ENCODE data around the gene ZFP1.

The ZFP1 gene

GRCh38 chr16:75169899-75170405, 21.6 kb downstream of the ZFP1 start:
- no peak for TF ChIP-seq CTCF (conservative IDR thresholded peaks at IDR 0.05; ENCODE audit: low read length)
- no peak overlapping the region for H3K4me3 ChIP-seq (ENCODE audit: low read length)
- DNase-seq (ENCODE audit: low read depth): no peak

DNA sequence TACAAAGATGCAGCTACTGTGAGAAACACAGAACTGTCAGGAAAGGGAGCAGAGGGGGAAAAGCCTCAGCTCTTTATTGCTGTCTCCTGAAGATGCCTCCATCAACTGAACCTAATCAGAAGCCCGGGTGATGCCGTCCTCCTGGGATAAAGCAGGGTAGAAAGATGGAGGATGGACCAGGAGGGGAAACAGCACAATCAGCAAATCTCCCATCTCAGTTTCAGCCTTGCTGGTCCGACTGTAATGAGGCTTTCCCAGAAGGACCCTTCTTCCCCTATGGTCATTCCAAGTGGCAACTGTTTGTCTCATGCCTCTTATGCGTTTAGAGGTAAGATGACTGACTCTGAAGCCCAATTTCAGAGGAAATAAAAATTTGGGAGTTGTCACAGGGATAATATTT, 24.3 kb downstream of the ZFP1 start:
- TF ChIP-seq CTCF (conservative IDR thresholded peaks at IDR 0.05; ENCODE audit: low read length): no peak
- no peak for DNase-seq (ENCODE audit: low read depth)

GRCh38 chr16:75175074-75175473, 26.8 kb downstream of the ZFP1 start:
- TF ChIP-seq CTCF (conservative IDR thresholded peaks at IDR 0.05; ENCODE audit: low read length): no peak
- H3K4me3 ChIP-seq (ENCODE audit: low read length): no peak overlapping the region
- no peak for DNase-seq (ENCODE audit: low read depth)

More for the DNA sequence above, 24.3 kb downstream of the ZFP1 start:
- no peak overlapping the region for H3K4me3 ChIP-seq (ENCODE audit: low read length)

GRCh38 chr16:75176926-75177325, 28.6 kb downstream of the ZFP1 start:
- no peak overlapping the region for H3K4me3 ChIP-seq (ENCODE audit: low read length)
- DNase-seq (ENCODE audit: low read depth): no peak
- TF ChIP-seq CTCF (conservative IDR thresholded peaks at IDR 0.05; ENCODE audit: low read length): no peak

- no peak overlapping the region for H3K4me3 ChIP-seq (ENCODE audit: low read length)
- DNase-seq (ENCODE audit: low read depth): no peak
- TF ChIP-seq CTCF (conservative IDR thresholded peaks at IDR 0.05; ENCODE audit: low read length): no peak
Observed at GRCh38 chr16:75179208-75179607, 30.9 kb downstream of the ZFP1 start.

- no peak for DNase-seq (ENCODE audit: low read depth)
- no peak overlapping the region for H3K4me3 ChIP-seq (ENCODE audit: low read length)
- no peak for TF ChIP-seq CTCF (conservative IDR thresholded peaks at IDR 0.05; ENCODE audit: low read length)
Observed at GRCh38 chr16:75181630-75182029, 33.3 kb downstream of the ZFP1 start.

DNA sequence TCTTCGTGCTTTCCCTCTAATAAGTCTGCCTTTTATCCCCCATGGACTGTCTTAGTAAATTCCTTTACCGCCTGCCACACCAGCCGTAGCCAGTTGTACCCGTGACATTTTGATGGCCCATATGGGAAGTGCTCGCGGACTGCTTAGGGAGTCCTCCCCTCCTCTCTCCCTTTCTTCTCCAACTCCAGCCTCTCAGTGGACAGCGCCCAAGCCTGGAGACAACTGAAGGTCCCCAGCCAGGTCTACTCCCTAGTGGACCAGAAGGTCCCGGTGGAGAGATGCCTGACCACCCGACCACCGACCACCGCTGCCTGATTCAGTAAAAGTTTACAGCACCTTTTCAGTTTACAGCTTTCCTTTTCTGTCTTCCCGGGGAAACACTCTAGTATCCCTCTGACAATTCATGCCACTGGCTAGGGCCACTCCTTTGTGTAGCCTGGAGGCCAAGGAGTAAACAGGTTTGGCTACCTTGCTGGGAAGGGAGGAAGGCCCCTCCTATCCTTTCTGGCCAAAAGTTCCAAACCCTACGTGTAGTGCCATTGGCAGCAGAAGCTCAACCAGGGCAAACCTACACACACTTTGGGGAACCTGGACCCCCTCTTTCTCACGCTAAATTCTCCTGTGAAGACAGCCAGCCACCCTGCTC, 40.6 kb downstream of the ZFP1 start:
- H3K4me3 ChIP-seq (ENCODE audit: low read length): no peak overlapping the region
- no peak for TF ChIP-seq CTCF (conservative IDR thresholded peaks at IDR 0.05; ENCODE audit: low read length)
- DNase-seq (ENCODE audit: low read depth): no peak
